GM19193 (cell line): ENCODE results near the gene SH3RF3.

Experiments used
- POLR2A ChIP-seq: IDR thresholded peaks from 4 replicates; pipeline ENCODE4 v1.6.1; 2011; ENCODE audit not compliant: insufficient read depth, insufficient read length; ENCODE audit errors: extremely low read depth

The SH3RF3 gene

GRCh38 chr2:109203246-109204011, 74.4 kb downstream of the SH3RF3 start:
- no peak for TF ChIP-seq POLR2A

GRCh38 chr2:109204412-109204811, 75.4 kb downstream of the SH3RF3 start:
- no peak for TF ChIP-seq POLR2A

- TF ChIP-seq POLR2A: no peak
Measured at GRCh38 chr2:109205447-109205846, 76.4 kb downstream of the SH3RF3 start.

GRCh38 chr2:109206569-109207146, 77.7 kb downstream of the SH3RF3 start:
- TF ChIP-seq POLR2A: no peak

- TF ChIP-seq POLR2A: no peak
Measured at GRCh38 chr2:109207176-109207575, 78.2 kb downstream of the SH3RF3 start.

GRCh38 chr2:109208071-109208950, 79.3 kb downstream of the SH3RF3 start:
- TF ChIP-seq POLR2A: no peak

- TF ChIP-seq POLR2A: no peak
Measured at GRCh38 chr2:109208951-109209335, 79.9 kb downstream of the SH3RF3 start.

- no peak for TF ChIP-seq POLR2A
Measured at GRCh38 chr2:109209412-109209811, 80.4 kb downstream of the SH3RF3 start.

- no peak for TF ChIP-seq POLR2A
Measured at GRCh38 chr2:109209941-109210340, 80.9 kb downstream of the SH3RF3 start.

- no peak for TF ChIP-seq POLR2A
Measured at GRCh38 chr2:109210431-109211200, 81.6 kb downstream of the SH3RF3 start.

GRCh38 chr2:109211315-109211714, 82.3 kb downstream of the SH3RF3 start:
- TF ChIP-seq POLR2A: no peak

GRCh38 chr2:109212836-109213563, 84.0 kb downstream of the SH3RF3 start:
- TF ChIP-seq POLR2A: no peak

- no peak for TF ChIP-seq POLR2A
Measured at GRCh38 chr2:109213646-109214433, 84.8 kb downstream of the SH3RF3 start.

GRCh38 chr2:109214651-109215371, 85.8 kb downstream of the SH3RF3 start:
- TF ChIP-seq POLR2A: no peak
